ENCODE data around the gene MCM3AP.

DNA sequence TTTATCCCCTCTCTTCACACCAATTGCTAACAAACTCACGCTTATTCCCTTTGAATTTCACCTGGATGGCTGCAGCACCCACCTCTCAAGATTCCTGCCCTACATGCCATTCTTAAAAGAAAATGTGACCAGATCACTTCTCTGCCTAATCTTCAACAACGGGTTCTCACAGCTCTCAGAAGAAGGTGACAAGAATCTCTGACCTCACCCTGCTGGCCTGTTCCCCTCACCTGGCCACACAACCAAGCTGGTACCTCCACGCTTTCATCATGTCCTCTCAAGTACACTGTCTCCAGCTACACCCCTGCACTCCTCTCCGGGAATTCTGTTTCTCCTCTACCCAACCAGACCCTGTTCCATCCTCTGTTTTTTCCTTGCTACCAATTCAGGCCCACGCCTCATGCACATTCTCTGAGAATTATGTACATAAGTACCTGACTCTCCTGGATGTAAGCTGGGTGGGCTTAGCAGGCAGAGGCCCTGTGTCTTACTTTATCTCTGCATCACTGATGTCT, 50.9 kb downstream of the MCM3AP start:
- TF ChIP-seq, protein P1, sequence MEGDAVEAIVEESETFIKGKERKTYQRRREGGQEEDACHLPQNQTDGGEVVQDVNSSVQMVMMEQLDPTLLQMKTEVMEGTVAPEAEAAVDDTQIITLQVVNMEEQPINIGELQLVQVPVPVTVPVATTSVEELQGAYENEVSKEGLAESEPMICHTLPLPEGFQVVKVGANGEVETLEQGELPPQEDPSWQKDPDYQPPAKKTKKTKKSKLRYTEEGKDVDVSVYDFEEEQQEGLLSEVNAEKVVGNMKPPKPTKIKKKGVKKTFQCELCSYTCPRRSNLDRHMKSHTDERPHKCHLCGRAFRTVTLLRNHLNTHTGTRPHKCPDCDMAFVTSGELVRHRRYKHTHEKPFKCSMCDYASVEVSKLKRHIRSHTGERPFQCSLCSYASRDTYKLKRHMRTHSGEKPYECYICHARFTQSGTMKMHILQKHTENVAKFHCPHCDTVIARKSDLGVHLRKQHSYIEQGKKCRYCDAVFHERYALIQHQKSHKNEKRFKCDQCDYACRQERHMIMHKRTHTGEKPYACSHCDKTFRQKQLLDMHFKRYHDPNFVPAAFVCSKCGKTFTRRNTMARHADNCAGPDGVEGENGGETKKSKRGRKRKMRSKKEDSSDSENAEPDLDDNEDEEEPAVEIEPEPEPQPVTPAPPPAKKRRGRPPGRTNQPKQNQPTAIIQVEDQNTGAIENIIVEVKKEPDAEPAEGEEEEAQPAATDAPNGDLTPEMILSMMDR (conservative IDR thresholded peaks at IDR 0.05), result no peak
- TF ChIP-seq EZH2 (IDR thresholded peaks at IDR 0.05; ENCODE audit: low read depth), result no peak
